Esophagus (tissue), 2 donors: ENCODE measurements around the gene PLA2G3. TPM values are rescaled to one million over a fixed set of nuclear protein-coding genes. Genes with fewer than 3 reads are reported as not detected.

Experiments used
- H3K27ac ChIP-seq, 2 donors: one replicate each; pipeline ENCODE4 v1.5.1; 2013; ENCODE audit warnings: low read depth in 2 of 2, mild to moderate bottlenecking in 2 of 2, inconsistent platforms in 1 of 2, low read length in 1 of 2, moderate library complexity in 1 of 2
- H3K27me3 ChIP-seq, 2 donors: one replicate each; pipeline ENCODE4 v1.6.1; 2013; ENCODE audit warnings: low read length in 2 of 2, control low read depth in 1 of 2, mild to moderate bottlenecking in 1 of 2; ENCODE audit not compliant: insufficient read depth in 2 of 2, control insufficient read depth in 1 of 2
- H3K36me3 ChIP-seq, 2 donors: one replicate each; pipeline ENCODE4 v1.6.1; 2013; ENCODE audit warnings: low read length in 1 of 2; ENCODE audit not compliant: control insufficient read depth in 2 of 2, insufficient read depth in 2 of 2
- H3K4me1 ChIP-seq, 2 donors: one replicate each; pipeline ENCODE4 v1.6.1; 2013; ENCODE audit warnings: low read length in 1 of 2; ENCODE audit not compliant: control insufficient read depth in 2 of 2, insufficient read depth in 2 of 2
- H3K4me3 ChIP-seq, 2 donors: one replicate each; pipeline ENCODE4 v1.5.1; 2013; ENCODE audit warnings: low read length in 2 of 2, mild to moderate bottlenecking in 2 of 2, low read depth in 1 of 2, moderate library complexity in 1 of 2
- H3K9me3 ChIP-seq, 2 donors: one replicate each; pipeline ENCODE4 v1.6.1; 2013; ENCODE audit warnings: mild to moderate bottlenecking in 2 of 2, low read depth in 1 of 2, low read length in 1 of 2, moderate library complexity in 1 of 2; ENCODE audit not compliant: control insufficient read depth in 2 of 2, insufficient read depth in 1 of 2
- WGBS, 2 donors: extraction: QIAGEN DNeasy Blood & Tissue Kit; methylation state at CpG; one replicate each; pipeline ENCODE4 v1.1.7; 2013; 5-methylcytosine and 5-hydroxymethylcytosine counted together
- polyA plus RNA-seq, 2 donors: library from polyadenylated mRNA; stranded (reverse); fragments of 200-250 nt; gene quantifications; one replicate each; pipeline ENCODE4 v1.2.3, GENCODE V29; 2013
- donor health status: healthy with polysubstance abuse.
- donor health status: Bipolar disorder and iron deficiency.

Gene PLA2G3
- polyA plus RNA-seq, 2 donors, result 5.3 to 13.1 TPM

DNA sequence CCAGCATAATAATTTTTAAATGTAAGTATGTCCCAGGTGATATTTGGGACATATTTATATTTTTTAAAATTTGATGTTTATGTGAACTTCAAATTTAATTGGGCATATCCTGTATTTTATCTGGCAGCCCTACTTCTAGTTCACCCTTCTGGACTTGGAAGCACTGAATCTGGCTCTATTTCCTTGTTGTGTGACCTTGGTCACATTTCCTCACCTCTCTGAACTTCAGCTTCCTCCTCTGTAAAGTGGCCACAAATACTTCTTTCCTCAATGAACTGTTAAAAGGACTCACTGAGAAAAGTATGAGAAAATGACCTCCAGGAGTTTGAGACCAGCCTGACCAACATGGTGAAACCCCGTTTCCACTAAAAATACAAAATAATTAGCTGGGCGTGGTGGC is 11.6 kb upstream of the PLA2G3 start:
- Histone ChIP-seq H3K36me3 (no peaks in the 10 kb centered on the region), H3K27me3 (no peaks in the 10 kb centered on the region), H3K27ac (no peak overlapping the region), H3K9me3 (no peaks in the 10 kb centered on the region), H3K4me3 (no peak overlapping the region), H3K4me1 (peaks cover 3% of the 10 kb centered on the region in 2 donors)
- 84 to 90% methylated on average over 2 of the region's 2 CpGs for WGBS, 2 donors

DNA sequence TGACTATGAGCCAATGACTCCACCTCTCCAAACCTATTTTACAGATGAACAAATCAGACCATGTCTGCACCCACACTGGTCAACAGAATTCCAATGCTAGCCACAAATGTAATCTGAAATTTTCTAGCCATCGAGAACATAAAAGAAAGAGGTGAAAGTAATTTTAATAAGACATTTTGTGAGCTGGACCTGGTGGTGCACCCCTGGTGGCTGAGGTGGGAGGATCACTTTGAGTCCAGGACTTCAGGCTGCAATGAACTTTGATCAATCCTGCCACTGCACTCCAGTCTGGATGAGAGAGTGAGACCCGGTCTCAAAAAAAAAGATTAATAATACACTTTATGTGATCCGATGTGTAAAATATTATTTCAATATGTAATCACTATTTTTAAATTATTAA is 10.3 kb upstream of the PLA2G3 start:
- Histone ChIP-seq H3K9me3 (no peaks in the 10 kb centered on the region), H3K27ac (no peak overlapping the region), H3K4me3 (no peak overlapping the region), H3K4me1 (no peaks in the 10 kb centered on the region), H3K27me3 (no peaks in the 10 kb centered on the region), H3K36me3 (no peaks in the 10 kb centered on the region)
- 66 to 85% methylated on average over 3 of the region's 3 CpGs for WGBS, 2 donors

DNA sequence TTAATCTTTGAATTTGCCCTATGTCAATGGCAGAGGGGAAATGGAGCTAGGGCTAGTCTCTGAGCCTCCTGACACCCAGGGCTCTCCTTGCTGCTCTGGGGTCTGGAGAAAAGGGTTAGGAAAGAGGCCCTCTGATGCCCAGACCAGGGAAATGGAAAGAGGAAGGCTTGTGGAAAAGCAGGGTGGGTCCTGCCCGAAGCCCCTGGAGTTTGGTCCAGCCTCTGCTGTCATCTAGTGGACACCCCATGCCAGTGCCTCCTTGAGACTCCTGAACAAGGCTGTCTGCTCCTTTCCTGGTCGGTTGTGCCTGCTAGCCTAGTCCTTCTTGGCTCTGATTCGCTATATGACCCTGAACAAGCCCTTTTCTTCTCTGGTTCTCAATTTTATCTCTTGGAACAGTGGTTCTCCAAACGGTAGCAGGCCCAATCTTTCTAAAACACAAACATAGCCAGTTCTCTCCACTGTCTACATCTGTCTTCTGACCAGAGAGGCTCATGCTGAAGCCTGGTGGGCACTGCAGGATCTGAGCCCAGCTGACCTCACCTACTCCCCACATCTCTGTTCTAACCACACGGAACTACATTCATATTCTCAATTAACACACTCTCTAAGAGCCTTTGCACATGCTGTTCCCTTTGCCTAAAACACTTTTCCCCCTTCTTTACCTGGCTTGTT is 8.8 kb upstream of the PLA2G3 start:
- 18 to 19% methylated on average over 5 of the region's 5 CpGs for WGBS, 2 donors
- peak overlapping the region in 1 of 2 donors; percentile 38 for H3K27ac ChIP-seq
- no peaks in the 10 kb centered on the region for H3K36me3 ChIP-seq
- no peaks in the 10 kb centered on the region for H3K27me3 ChIP-seq
- no peaks in the 10 kb centered on the region for H3K9me3 ChIP-seq
- no peak overlapping the region for H3K4me3 ChIP-seq
- H3K4me1 ChIP-seq, result no peaks in the 10 kb centered on the region

DNA sequence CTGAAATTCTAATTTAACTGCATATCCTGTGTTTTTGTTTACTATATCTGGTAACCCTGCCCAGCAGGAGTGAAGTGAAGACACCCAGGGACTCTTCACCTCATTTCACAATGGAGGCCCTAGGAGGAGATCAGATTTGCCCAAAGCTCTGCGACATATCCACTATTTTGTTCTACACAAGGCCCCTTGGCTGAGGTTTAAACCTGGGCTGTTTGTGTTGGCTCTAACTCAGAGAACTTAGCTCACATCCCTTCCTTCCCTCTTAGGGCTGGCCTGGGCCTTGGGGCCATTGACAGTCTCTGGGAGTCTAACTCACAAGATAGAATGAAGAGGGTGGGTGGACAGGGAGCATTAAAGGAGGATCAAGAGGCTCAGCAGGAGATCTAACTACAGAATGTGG is 8.2 kb upstream of the PLA2G3 start:
- WGBS, 2 donors, result 65 to 67% methylated on average over 1 of the region's 1 CpG
- Histone ChIP-seq H3K36me3 (no peaks in the 10 kb centered on the region), H3K4me3 (no peak overlapping the region), H3K9me3 (no peaks in the 10 kb centered on the region), H3K27ac (peak overlapping the region in 1 of 2 donors; percentile 38), H3K4me1 (peaks cover 0 to 2% of the 10 kb centered on the region in 2 donors), H3K27me3 (no peaks in the 10 kb centered on the region)

DNA sequence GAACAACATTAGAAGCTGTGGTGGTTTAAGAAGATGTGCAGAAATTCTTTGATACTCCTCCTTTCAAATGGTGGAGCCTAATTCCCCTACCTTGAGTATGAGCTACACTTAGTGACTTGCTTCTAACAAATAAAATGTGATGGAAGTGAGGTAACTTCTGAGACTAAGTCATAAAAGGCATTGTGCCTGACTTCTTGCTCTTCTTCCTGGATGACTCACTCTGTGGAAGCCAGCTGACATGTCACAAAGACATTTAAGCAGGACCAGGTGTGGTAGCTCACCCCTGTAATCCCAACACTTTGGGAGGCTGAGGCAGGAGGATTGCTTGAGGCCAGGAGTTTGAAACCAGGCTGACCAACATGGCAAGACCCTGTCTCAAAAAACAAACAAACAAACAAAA is 3.9 kb upstream of the PLA2G3 start:
- Histone ChIP-seq H3K36me3 (no peaks in the 10 kb centered on the region), H3K27ac (no peak overlapping the region), H3K4me1 (peaks cover 8 to 38% of the 10 kb centered on the region in 2 donors), H3K9me3 (no peaks in the 10 kb centered on the region), H3K27me3 (no peaks in the 10 kb centered on the region), H3K4me3 (no peak overlapping the region)

DNA sequence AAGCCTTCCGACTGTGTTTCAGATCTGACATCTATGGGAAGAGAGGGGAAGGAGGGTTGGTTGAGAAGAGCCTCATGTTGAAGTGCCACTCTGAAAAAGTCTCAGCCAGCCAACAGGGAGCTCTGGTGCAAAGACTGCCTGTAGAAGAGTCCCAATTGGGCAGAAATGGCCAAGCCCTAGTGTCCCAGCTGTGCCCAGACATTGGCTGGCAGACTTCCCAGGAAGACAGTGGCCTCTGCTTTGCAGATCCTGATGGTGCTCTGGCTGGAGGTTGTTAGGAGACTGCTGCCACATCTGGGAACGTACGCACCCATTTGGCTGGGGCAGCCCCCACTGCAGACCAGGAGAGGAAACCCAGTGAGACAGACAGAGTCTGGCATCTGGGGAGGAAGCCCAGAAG is 3.2 kb upstream of the PLA2G3 start:
- H3K9me3 ChIP-seq, result no peaks in the 10 kb centered on the region
- peak overlapping the region in 1 of 2 donors; percentile 84 for H3K27ac ChIP-seq
- no peaks in the 10 kb centered on the region for H3K36me3 ChIP-seq
- WGBS, 2 donors, result 76 to 81% methylated on average over 3 of the region's 3 CpGs
- H3K4me3 ChIP-seq, result no peak overlapping the region
- H3K27me3 ChIP-seq, result no peaks in the 10 kb centered on the region
- peaks cover 8 to 41% of the 10 kb centered on the region in 2 donors for H3K4me1 ChIP-seq

DNA sequence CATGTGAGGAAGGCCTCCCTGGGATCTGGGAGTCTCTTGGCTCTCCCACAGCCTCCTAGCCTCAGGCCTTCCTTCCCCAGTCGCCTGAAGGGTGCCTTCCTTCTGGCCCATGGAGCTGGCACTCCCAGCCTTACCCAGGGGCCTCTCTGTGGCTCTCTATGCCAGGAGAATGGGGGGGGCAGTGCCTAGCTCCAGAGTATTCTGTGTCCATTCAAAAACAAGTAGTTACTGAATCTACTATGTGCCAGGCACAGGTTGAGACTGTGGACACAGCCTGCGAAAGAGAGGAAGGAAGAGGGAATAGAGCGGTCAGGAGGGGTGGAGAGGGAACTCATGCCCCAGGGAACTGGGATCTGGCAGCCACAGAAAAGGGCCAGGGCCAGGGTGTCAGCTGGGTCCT is 2.7 kb upstream of the PLA2G3 start:
- Histone ChIP-seq H3K27me3 (no peaks in the 10 kb centered on the region), H3K9me3 (no peaks in the 10 kb centered on the region), H3K4me3 (no peak overlapping the region), H3K36me3 (no peaks in the 10 kb centered on the region), H3K27ac (peak overlapping the region; percentile 26 to 84), H3K4me1 (peaks cover 8 to 43% of the 10 kb centered on the region in 2 donors)
- WGBS, 2 donors, result 45 to 62% methylated on average over 3 of the region's 3 CpGs

DNA sequence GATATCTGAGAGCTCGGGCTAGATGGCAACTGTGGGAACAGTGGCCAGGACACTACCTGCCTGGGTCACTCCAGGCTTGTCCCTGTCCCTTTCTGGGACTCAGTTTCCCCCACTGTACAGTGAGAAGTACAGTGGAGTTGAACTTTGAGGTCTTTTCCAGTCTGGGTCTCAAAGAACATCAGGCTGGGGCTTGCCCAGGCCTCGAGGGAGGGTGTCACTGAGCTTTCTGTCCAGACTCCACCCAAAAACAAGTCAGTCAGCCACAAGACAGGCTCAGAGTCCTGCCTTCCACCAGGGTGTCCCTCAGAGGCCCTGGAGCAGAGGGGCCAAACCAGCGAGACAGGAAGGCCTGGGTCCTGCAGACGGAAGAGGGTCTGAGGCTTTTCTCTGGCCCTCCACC is 2.0 kb upstream of the PLA2G3 start:
- 52 to 57% methylated on average over 4 of the region's 4 CpGs for WGBS, 2 donors
- no peaks in the 10 kb centered on the region for H3K27me3 ChIP-seq
- H3K27ac ChIP-seq, result peak overlapping the region; percentile 26 to 84
- no peaks in the 10 kb centered on the region for H3K36me3 ChIP-seq
- peaks cover 8 to 43% of the 10 kb centered on the region in 2 donors for H3K4me1 ChIP-seq
- no peaks in the 10 kb centered on the region for H3K9me3 ChIP-seq
- no peak overlapping the region for H3K4me3 ChIP-seq

DNA sequence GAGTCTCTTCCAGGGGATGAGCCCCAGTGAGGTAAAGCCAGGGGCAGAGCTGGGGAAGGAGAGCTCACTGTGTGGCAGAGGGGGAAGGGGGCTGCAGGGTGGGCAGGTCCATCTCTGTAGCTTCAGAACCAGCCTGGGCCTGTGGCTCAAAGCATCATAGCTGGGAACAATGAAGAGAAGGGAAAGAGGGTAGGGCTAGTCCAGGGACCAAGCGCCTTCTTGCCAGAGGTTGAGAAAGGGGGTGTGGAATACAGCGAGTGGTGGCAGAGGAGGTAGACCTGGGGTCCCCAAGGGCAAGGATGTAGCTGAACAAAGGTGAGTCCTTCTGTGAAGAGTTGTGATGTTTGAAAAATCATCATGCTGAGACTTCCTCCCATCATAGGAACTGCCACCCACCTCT is 1.2 kb upstream of the PLA2G3 start:
- Histone ChIP-seq H3K4me1 (peaks cover 8 to 43% of the 10 kb centered on the region in 2 donors), H3K27me3 (no peaks in the 10 kb centered on the region), H3K4me3 (no peak overlapping the region), H3K36me3 (no peaks in the 10 kb centered on the region), H3K27ac (peak overlapping the region in 1 of 2 donors; percentile 84), H3K9me3 (peaks cover 0 to 2% of the 10 kb centered on the region in 2 donors)
- WGBS, 2 donors, result 82 to 97% methylated on average over 2 of the region's 2 CpGs

DNA sequence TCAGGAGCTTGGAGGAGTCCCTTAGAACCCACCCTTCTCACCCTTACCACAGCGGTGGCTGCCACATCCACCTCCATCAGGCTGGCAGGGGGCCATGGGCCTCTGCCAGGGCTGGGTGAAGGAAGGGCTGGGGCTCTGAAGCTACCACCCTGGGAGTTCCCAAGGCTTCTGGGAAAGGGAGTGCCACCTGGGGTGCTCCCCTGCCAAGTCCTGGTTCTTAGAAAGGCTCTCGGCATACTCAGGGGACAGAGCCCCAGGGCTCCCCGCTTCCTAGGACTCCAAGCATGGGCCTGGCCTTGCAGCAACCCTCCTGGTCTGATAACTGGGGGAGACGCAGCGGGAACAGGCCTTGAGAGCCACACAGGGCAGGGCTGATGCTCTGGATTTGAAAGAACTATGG is 438 bp upstream of the PLA2G3 start:
- H3K27me3 ChIP-seq, result no peaks in the 10 kb centered on the region
- H3K36me3 ChIP-seq, result no peaks in the 10 kb centered on the region
- H3K27ac ChIP-seq, result peak overlapping the region in 1 of 2 donors; percentile 84
- WGBS, 2 donors, result 47 to 64% methylated on average over 5 of the region's 5 CpGs
- H3K9me3 ChIP-seq, result peaks cover 0 to 2% of the 10 kb centered on the region in 2 donors
- H3K4me1 ChIP-seq, result peaks cover 8 to 43% of the 10 kb centered on the region in 2 donors
- no peak overlapping the region for H3K4me3 ChIP-seq
